Astrocyte of the spinal cord (primary cell): ENCODE data around the gene CD84.

Experiments used
- DNase-seq: peaks from one replicate; pipeline ENCODE4 v3.0.0; 2011; ENCODE audit warnings: low read depth, low spot score
- H3K4me3 ChIP-seq: 2 replicates; pipeline ENCODE4 v1.5.1; 2011; ENCODE audit warnings: low read depth, mild to moderate bottlenecking, low read length, moderate library complexity
- CTCF ChIP-seq: IDR thresholded peaks from 2 replicates; pipeline ENCODE4 v1.5.1; 2012; ENCODE audit warnings: low read depth, mild to moderate bottlenecking, low read length, inconsistent platforms
- in situ Hi-C: cut with HindIII; loops from 2 replicates; pipeline ENCODE4 v1.10.0; 2017; ENCODE audit warnings: low sequenced_read_pairs

The CD84 gene

GRCh38 chr1:160624464-160624863, 45.2 kb upstream of the CD84 start:
- in situ Hi-C loops: no loop called here
- no peak for TF ChIP-seq CTCF
- no peak for DNase-seq
- no peak overlapping the region for H3K4me3 ChIP-seq

- in situ Hi-C loops: no loop called here
- DNase-seq: no peak
- no peak for TF ChIP-seq CTCF
- H3K4me3 ChIP-seq: no peak overlapping the region
These were observed 44.6 kb upstream of the CD84 start for GRCh38 chr1:160623862-160624261.

DNA sequence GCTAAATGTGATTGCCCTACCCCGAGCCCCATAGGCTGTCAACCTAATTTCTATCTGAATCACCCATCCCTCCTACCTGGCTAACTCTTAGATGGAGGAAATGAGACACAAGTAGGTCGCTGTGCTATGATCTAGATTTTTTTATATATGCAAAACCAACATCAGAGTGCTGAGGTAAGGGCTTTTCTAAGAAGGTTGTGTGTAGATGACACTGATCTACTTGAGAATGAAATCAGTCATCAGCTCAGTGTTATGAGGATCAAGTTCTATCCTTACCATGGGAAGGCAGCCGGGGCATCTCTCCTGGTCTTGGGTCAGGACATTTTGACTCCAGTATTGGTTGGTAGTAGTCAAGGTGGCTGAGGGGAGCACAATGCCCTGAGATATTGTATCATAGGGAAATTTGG, 43.9 kb upstream of the CD84 start:
- DNase-seq: no peak
- in situ Hi-C loops: no loop called here
- no peak overlapping the region for H3K4me3 ChIP-seq
- TF ChIP-seq CTCF: no peak

DNA sequence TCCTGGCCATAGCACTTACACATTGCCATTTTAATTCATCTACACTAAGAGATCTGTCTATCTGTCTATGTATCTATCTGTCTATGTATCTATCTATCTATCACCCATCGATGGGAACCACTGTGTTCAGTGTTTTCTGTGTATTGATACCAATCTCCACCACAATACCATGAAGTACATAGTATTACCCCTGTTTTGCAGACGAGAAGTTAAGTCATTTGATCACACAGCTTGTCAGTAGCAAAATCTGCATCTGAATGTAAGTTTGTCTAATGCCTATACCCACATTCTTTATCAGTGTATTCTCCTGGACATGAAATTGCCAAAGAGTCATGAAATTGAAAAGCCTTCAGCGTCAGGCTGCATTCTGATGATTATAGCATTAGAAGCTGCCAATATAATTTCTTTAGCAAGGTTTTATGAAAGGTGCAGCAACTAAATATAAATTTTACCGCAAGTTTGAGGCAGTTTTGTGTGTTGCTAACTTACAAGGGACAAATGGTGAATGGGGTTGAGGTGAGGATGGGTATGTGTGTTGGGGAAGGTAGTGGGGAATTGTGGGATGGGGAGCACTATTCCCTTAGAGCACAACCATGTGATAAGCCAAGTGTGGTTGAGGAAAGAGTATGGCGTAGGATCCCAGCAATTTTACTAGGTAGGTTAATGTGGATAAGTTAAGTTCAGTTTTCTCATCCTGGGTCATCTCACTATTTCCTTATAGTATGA, 43.4 kb upstream of the CD84 start:
- DNase-seq: no peak
- TF ChIP-seq CTCF: no peak
- H3K4me3 ChIP-seq: no peak overlapping the region
- in situ Hi-C loops: no loop called here

DNA sequence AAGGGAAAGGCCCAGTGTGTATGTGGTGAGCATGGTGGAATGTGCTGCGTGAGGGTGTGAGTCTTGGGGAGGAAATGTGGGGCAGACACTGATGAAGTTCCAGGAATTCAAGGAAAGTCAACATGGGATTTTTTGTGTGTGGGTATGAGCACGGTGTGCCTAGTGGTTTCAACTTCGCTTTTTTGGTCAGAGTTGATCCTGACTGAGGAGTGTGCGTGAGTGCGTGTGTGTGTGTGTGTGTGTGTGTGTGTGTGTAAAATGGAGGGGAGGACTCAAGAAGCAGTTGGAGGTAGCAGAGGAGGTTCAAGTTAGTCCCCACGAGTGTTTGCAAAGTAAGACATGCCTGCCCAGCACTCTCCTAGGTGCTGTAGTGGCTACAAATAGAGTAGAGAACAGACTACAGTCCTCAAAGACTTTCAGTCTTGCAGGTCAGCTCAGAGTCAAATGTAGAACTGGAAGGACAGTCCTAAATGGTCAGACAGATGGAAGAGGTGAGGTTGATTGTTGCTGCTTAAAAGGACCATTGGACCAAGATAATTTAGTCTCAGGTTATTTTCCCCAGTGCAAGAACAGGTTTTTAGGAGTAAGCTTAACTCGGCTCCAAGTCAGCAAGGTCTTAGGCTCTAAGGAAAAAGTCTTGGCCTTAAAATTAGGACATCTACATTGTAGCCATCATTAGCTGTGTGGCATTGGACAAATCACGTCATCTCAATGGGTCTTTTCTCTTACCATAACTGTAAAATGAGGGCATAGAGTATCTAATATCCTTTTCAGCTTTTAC, 42.5 kb upstream of the CD84 start:
- H3K4me3 ChIP-seq: no peak overlapping the region
- DNase-seq: no peak
- no peak for TF ChIP-seq CTCF
- in situ Hi-C loops: no loop called here

- in situ Hi-C loops: no loop called here
These were observed 41.8 kb upstream of the CD84 start for GRCh38 chr1:160620942-160621632.

More at GRCh38 chr1:160620942-160621632, 41.8 kb upstream of the CD84 start:
- H3K4me3 ChIP-seq: no peak overlapping the region
- TF ChIP-seq CTCF: no peak
- DNase-seq: no peak
